HCT116 (cell line): ENCODE measurements around the gene EEF1A2. TPM values are rescaled to one million over a fixed set of nuclear protein-coding genes. Genes with fewer than 3 reads are reported as not detected.

Experiments
- ATAC-seq: fragments of 200-7000 bp; cut with Tn5 transposase; 2 replicates; pipeline ENCODE4 v1.9.1; 2020; ENCODE audit warnings: mild to moderate bottlenecking, moderate library complexity
- BruUV-seq: library from RNA; stranded (reverse); fragments of 400-500 nt; replicated peaks from 2 replicates; lab custom pipeline; 2021; lab: Mats Ljungman, UMichigan
- CTCF ChIA-PET: fragments of 300-600 bp; sonication (Branson Sonifier 250); formaldehyde crosslinking; loops from one replicate; lab custom pipeline; 2021; ENCODE audit warnings: antibody characterized with exemption; lab: Charles Lee
- POLR2A ChIA-PET: fragments of 300-600, 350-600 bp; sonication (Branson Sonifier 250); formaldehyde crosslinking; loops from one replicate; lab custom pipeline; 2021; ENCODE audit warnings: antibody characterized with exemption; lab: Charles Lee
- RAD21 ChIA-PET, 2 experiments: fragments of 300-600 bp; sonication (Branson Sonifier 250); formaldehyde crosslinking; loops; one replicate each; lab custom pipeline; 2023; ENCODE audit warnings: low total read pairs in 2 of 2; ENCODE audit not compliant: uncharacterized antibody in 2 of 2, unreplicated experiment in 2 of 2, low non-redundant PET in 1 of 2; lab: Charles Lee
- DNase-seq: peaks from one replicate; pipeline ENCODE4 v3.0.0-alpha.2; 2010; ENCODE audit warnings: low read depth, low spot score
- H2AFZ ChIP-seq: fragments of 200-600 bp; shearing (Covaris generic), sonication (generic); 2 replicates; pipeline ENCODE4 v1.6.1; 2017; ENCODE audit warnings: low read depth, mixed run types, mixed read lengths, antibody characterized with exemption, low read length; ENCODE audit not compliant: poor library complexity, severe bottlenecking
- H3K27ac ChIP-seq: 2 replicates; pipeline ENCODE4 v1.5.1; 2012; ENCODE audit warnings: low read depth, low read length
- H3K27me3 ChIP-seq: fragments of 200-600 bp; sonication (generic); 2 replicates; pipeline ENCODE4 v1.6.1; 2016; ENCODE audit warnings: mixed run types, low read length, mixed read lengths; ENCODE audit not compliant: insufficient read depth
- H3K36me3 ChIP-seq, 2 experiments: fragments of 200-500 bp in 1 of 2; fragments of 200-600 bp in 1 of 2; sonication (Bioruptor generic) in 1 of 2; sonication (generic) in 1 of 2; 2 replicates each; pipeline versions ENCODE4 v1.5.1 to v1.6.1; 2014 to 2016; ENCODE audit warnings: low read length in 2 of 2, inconsistent platforms in 1 of 2, mixed read lengths in 1 of 2, mixed run types in 1 of 2; ENCODE audit not compliant: insufficient read depth in 2 of 2, control insufficient read depth in 1 of 2
- H3K4me1 ChIP-seq, 2 experiments: fragments of 200-600 bp in 1 of 2; sonication (generic) in 1 of 2; 2 replicates each; pipeline versions ENCODE4 v1.5.1 to v1.6.1; 2012 to 2017; ENCODE audit warnings: low read length in 2 of 2, inconsistent platforms in 1 of 2, mild to moderate bottlenecking in 1 of 2, mixed read lengths in 1 of 2, mixed run types in 1 of 2, moderate library complexity in 1 of 2; ENCODE audit not compliant: insufficient read depth in 2 of 2, control insufficient read depth in 1 of 2
- H3K4me2 ChIP-seq: fragments of 200-600 bp; sonication (generic); 2 replicates; pipeline ENCODE4 v1.6.1; 2017; ENCODE audit warnings: mixed run types, low read length, mixed read lengths
- H3K4me3 ChIP-seq, 2 experiments: fragments of 200-600 bp in 1 of 2; sonication (generic) in 1 of 2; replicated peaks in 1 of 2; 2 replicates each; pipeline ENCODE4 v1.5.1; 2011 to 2016; ENCODE audit warnings: low read length in 2 of 2, control low read depth in 1 of 2, low read depth in 1 of 2, mild to moderate bottlenecking in 1 of 2, mixed read lengths in 1 of 2, mixed run types in 1 of 2
- H3K79me2 ChIP-seq: fragments of 200-600 bp; sonication (generic); 2 replicates; pipeline ENCODE4 v1.6.1; 2017; ENCODE audit warnings: mild to moderate bottlenecking, mixed run types, low read length, moderate library complexity, mixed read lengths; ENCODE audit not compliant: insufficient read depth
- H3K9ac ChIP-seq: fragments of 200-600 bp; sonication (generic); 2 replicates; pipeline ENCODE4 v1.6.1; 2016; ENCODE audit warnings: low read length, mixed read lengths
- H3K9me2 ChIP-seq: fragments of 200-600 bp; sonication (generic), shearing (Covaris generic); 2 replicates; pipeline ENCODE4 v1.6.1; 2017; ENCODE audit warnings: mixed run types, mild to moderate bottlenecking, moderate library complexity; ENCODE audit not compliant: insufficient read depth
- H3K9me3 ChIP-seq, 2 experiments: fragments of 200-500 bp in 1 of 2; fragments of 200-600 bp in 1 of 2; sonication (Bioruptor generic) in 1 of 2; sonication (generic) in 1 of 2; 2 replicates each; pipeline ENCODE4 v1.6.1; 2014 to 2017; ENCODE audit warnings: low read length in 2 of 2, mixed read lengths in 2 of 2, inconsistent platforms in 1 of 2, low read depth in 1 of 2, mild to moderate bottlenecking in 1 of 2, mixed run types in 1 of 2, moderate library complexity in 1 of 2; ENCODE audit not compliant: control insufficient read depth in 1 of 2, insufficient read depth in 1 of 2
- H4K20me1 ChIP-seq: fragments of 200-600 bp; sonication (generic), shearing (Covaris generic); 2 replicates; pipeline ENCODE4 v1.6.1; 2017; ENCODE audit warnings: mixed run types, mild to moderate bottlenecking, moderate library complexity; ENCODE audit not compliant: insufficient read depth
- ATF3 ChIP-seq: IDR thresholded peaks from 2 replicates; pipeline ENCODE4 v1.6.1; 2012
- CBX3 ChIP-seq: IDR thresholded peaks from 2 replicates; pipeline ENCODE4 v1.6.1; 2012; ENCODE audit warnings: low read depth
- CEBPB ChIP-seq: IDR thresholded peaks from 2 replicates; pipeline ENCODE4 v1.6.1; 2012; ENCODE audit warnings: low read depth
- EGR1 ChIP-seq: IDR thresholded peaks from 2 replicates; pipeline ENCODE4 v1.6.1; 2012; ENCODE audit warnings: low read depth
- EZH2 ChIP-seq: fragments of 200-600 bp; sonication (generic); IDR thresholded peaks from 2 replicates; pipeline ENCODE4 v1.6.1; 2017; ENCODE audit warnings: antibody characterized with exemption, mixed run types
- EZH2phosphoT487 ChIP-seq: fragments of 200-600 bp; IDR thresholded peaks from 2 replicates; pipeline ENCODE4 v1.6.1; 2018; ENCODE audit warnings: antibody characterized with exemption, borderline replicate concordance
- FOSL1 ChIP-seq: IDR thresholded peaks from 2 replicates; pipeline ENCODE4 v1.6.1; 2012; ENCODE audit warnings: low read depth
- MAX ChIP-seq: IDR thresholded peaks from 2 replicates; pipeline ENCODE4 v1.6.1; 2012
- POLR2A ChIP-seq: IDR thresholded peaks from 2 replicates; pipeline ENCODE4 v1.7.0; 2011; ENCODE audit warnings: borderline replicate concordance; ENCODE audit not compliant: insufficient read depth, insufficient read length; ENCODE audit errors: extremely low read depth
- POLR2AphosphoS5 ChIP-seq: IDR thresholded peaks from 2 replicates; pipeline ENCODE4 v1.6.1; 2011; ENCODE audit warnings: mild to moderate bottlenecking, low read depth, low read length, moderate library complexity
- RAD21 ChIP-seq: IDR thresholded peaks from 2 replicates; pipeline ENCODE4 v1.6.1; 2012; ENCODE audit warnings: low read depth, mild to moderate bottlenecking
- REST ChIP-seq: IDR thresholded peaks from 2 replicates; pipeline ENCODE4 v1.6.1; 2012; ENCODE audit warnings: low read depth
- SIN3A ChIP-seq: IDR thresholded peaks from 2 replicates; pipeline ENCODE4 v1.6.1; 2012; ENCODE audit warnings: low read depth
- SRF ChIP-seq: IDR thresholded peaks from 2 replicates; pipeline ENCODE4 v1.6.1; 2012; ENCODE audit warnings: low read depth
- TCF7L2 ChIP-seq: IDR thresholded peaks from 2 replicates; pipeline ENCODE4 v1.7.0; 2011; ENCODE audit warnings: borderline replicate concordance, inconsistent platforms; ENCODE audit not compliant: insufficient read depth, insufficient read length; ENCODE audit errors: extremely low read depth
- YY1 ChIP-seq: IDR thresholded peaks from 2 replicates; pipeline ENCODE4 v1.6.1; 2011; ENCODE audit warnings: low read length, low read depth, moderate library complexity, mild to moderate bottlenecking; ENCODE audit not compliant: insufficient replicate concordance; ENCODE audit errors: extremely low read depth
- ZBTB33 ChIP-seq: IDR thresholded peaks from 2 replicates; pipeline ENCODE4 v1.6.1; 2011; ENCODE audit warnings: mild to moderate bottlenecking, low read length, moderate library complexity; ENCODE audit not compliant: insufficient replicate concordance; ENCODE audit errors: extremely low read depth
- ZFX ChIP-seq: fragments of 450-650 bp; IDR thresholded peaks from 2 replicates; pipeline ENCODE4 v1.6.1; 2017
- ZNF274 ChIP-seq: fragments of 200-500 bp; sonication (Bioruptor generic); IDR thresholded peaks from 2 replicates; pipeline ENCODE4 v1.6.1; 2014; ENCODE audit warnings: mild to moderate bottlenecking, low read depth, low read length, inconsistent platforms
- intact Hi-C: fragments of 100-400 bp; cut with micrococcal nuclease; formaldehyde crosslinking; loops from 2 replicates; pipeline ENCODE4 v1.10.0; 2022
- total RNA-seq: library from RNA; stranded (reverse); gene quantifications from one replicate; pipeline ENCODE4 v1.2.1, GENCODE V29; 2021; ENCODE audit not compliant: unreplicated experiment
- TF ChIP-seq, protein P1 (sequence below), 3 experiments: fragments of 200-600 bp in 1 of 3; sonication (generic) in 1 of 3; IDR thresholded peaks in 2 of 3; conservative IDR thresholded peaks in 1 of 3; 2 replicates each; pipeline ENCODE4 v1.5.1; 2012 to 2017; ENCODE audit warnings: low read depth in 2 of 3, low read length in 2 of 3, antibody characterized with exemption in 1 of 3, borderline replicate concordance in 1 of 3, control low read depth in 1 of 3, mild to moderate bottlenecking in 1 of 3, mixed read lengths in 1 of 3, mixed run types in 1 of 3, moderate library complexity in 1 of 3; ENCODE audit not compliant: insufficient read depth in 1 of 3

The EEF1A2 gene
- total RNA-seq, 1 experiment from 2014 or later, result 454 TPM

- H3K4me2 ChIP-seq, result no peak overlapping the region
- no peaks in the 10 kb centered on the region for H3K9me3 ChIP-seq
- H4K20me1 ChIP-seq, result no peaks in the 10 kb centered on the region
- DNase-seq, result no peak
- H3K27ac ChIP-seq, result no peak overlapping the region
- ATAC-seq, result no peak
- RAD21 ChIA-PET, result no interaction called here
- TF ChIP-seq POLR2A, result no peak
- no peak for TF ChIP-seq EZH2phosphoT487
- no peak for TF ChIP-seq FOSL1
- no peak for TF ChIP-seq SIN3A
- no peak for TF ChIP-seq SRF
- TF ChIP-seq ATF3, result no peak
- TF ChIP-seq, protein P1, sequence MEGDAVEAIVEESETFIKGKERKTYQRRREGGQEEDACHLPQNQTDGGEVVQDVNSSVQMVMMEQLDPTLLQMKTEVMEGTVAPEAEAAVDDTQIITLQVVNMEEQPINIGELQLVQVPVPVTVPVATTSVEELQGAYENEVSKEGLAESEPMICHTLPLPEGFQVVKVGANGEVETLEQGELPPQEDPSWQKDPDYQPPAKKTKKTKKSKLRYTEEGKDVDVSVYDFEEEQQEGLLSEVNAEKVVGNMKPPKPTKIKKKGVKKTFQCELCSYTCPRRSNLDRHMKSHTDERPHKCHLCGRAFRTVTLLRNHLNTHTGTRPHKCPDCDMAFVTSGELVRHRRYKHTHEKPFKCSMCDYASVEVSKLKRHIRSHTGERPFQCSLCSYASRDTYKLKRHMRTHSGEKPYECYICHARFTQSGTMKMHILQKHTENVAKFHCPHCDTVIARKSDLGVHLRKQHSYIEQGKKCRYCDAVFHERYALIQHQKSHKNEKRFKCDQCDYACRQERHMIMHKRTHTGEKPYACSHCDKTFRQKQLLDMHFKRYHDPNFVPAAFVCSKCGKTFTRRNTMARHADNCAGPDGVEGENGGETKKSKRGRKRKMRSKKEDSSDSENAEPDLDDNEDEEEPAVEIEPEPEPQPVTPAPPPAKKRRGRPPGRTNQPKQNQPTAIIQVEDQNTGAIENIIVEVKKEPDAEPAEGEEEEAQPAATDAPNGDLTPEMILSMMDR (IDR thresholded peaks at IDR 0.05 in 2 of 3, conservative IDR thresholded peaks at IDR 0.05 in 1 of 3; ENCODE audit: borderline replicate concordance in 1 of 3, insufficient read depth in 1 of 3, low read depth in 2 of 3, low read length in 2 of 3), result no peak
- no peak for TF ChIP-seq REST
- no peak for TF ChIP-seq ZNF274
- TF ChIP-seq POLR2AphosphoS5, result no peak
- no peak for TF ChIP-seq YY1
- no peak for TF ChIP-seq CEBPB
- no peak for TF ChIP-seq EGR1
- TF ChIP-seq TCF7L2, result no peak
- TF ChIP-seq CBX3, result no peak
- no peak for TF ChIP-seq MAX
- no peak for TF ChIP-seq RAD21
- no peak for TF ChIP-seq ZFX
- TF ChIP-seq EZH2, result no peak
- no peak for TF ChIP-seq ZBTB33
- POLR2A ChIA-PET, result no interaction called here
- intact Hi-C loops, result no loop called here
- CTCF ChIA-PET, result no interaction called here
- H3K27me3 ChIP-seq, result no peaks in the 10 kb centered on the region
- BruUV-seq, result no TSS peak
- H3K9ac ChIP-seq, result no peak overlapping the region
- no peaks in the 10 kb centered on the region for H3K36me3 ChIP-seq
- H3K9me2 ChIP-seq, result no peaks in the 10 kb centered on the region
- peaks cover 60% of the 10 kb centered on the region for H3K79me2 ChIP-seq
- no peak overlapping the region for H3K4me3 ChIP-seq
- peaks cover 0 to 11% of the 10 kb centered on the region in 2 experiments; a peak in 1 of 4 replicates for H3K4me1 ChIP-seq
- no peak overlapping the region for H2AFZ ChIP-seq
Observed at GRCh38 chr20:63469713-63470101, 29.2 kb downstream of the EEF1A2 start.
